ENCODE measurements around the gene IRF2.

IRF2 gene

DNA sequence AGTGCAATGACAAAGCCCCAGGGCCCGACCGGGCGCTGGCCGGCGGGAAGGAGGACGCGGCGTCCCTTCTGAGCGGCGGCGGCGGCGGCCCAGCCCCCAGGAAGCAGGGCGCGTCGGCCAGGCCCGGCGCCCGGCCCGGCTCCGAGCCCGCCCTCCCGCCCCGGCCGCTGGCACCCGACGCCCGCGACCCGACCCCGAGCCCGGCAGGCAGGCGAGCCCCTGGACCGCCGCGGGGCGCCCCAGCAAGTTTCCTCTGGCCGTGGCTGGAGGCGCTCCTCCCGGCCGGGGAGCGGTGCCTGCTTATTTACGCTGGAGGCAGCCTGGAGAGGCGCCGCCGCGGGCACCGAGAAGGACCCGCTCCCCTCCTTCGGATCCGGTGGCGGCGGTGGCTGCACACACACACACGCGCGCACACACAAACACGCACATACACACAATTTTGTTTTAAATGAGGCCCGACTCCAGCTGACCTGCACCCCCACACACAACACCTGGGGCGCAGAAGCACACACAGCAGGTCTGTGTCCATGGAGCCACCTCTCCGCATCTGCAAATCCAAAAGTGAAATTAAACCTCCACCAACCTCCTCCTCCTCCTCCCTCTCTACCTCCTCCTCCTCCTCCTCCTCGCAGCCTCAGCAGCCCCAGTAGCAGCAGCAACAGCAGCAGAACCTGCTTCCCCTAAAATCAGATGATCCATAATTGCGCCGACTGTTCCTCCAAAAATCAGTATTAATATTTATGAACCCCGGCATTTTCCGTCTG, 669 bp downstream of the IRF2 start:
- peak; percentile 76 for DNase-seq (ENCODE audit: low spot score)

DNA sequence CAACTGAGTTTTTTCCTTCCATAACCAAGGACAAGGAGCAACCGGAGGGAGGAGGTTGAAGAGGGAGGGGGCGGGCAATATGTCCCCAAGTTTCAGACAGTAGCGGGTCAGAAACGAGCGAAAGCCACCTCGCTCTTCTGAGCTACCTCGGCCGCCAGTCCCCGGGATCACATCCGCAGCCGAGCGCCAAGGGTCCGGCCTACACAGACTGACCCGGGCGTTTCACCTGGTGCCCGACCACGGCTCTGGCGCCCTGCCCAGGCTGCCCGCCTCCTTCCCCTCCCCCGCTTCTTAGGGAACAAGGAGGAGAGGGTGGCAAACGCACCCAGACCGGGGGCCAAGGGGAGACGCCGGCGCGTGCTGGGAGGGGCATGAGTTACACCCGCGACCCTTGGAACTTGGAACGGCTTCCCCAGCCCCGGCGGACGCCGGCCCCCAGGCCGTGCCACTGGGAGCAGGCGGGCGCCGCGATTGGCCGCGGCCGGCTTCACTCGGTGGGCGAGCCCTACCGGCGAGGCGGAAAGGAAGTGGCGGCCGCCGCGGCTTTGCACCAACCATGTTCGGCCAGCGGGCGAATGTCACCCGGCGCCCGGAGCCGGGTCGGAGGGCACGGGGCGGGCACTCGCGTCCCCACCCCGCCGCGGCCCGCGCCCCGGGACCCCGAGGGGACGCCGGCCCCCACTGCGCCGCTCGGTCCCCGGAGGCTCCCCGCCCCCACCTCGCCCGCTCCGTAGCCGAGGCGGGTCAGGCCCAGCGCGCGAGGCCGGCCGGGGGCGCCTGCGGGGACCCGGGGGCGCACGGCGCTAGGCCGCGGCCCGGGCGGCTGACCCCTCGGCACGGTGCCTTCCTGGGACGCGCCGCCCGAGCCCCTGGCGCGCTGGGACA, 1.5 kb downstream of the IRF2 start:
- DNase-seq (ENCODE audit: low spot score), result peak; percentile 85

DNA sequence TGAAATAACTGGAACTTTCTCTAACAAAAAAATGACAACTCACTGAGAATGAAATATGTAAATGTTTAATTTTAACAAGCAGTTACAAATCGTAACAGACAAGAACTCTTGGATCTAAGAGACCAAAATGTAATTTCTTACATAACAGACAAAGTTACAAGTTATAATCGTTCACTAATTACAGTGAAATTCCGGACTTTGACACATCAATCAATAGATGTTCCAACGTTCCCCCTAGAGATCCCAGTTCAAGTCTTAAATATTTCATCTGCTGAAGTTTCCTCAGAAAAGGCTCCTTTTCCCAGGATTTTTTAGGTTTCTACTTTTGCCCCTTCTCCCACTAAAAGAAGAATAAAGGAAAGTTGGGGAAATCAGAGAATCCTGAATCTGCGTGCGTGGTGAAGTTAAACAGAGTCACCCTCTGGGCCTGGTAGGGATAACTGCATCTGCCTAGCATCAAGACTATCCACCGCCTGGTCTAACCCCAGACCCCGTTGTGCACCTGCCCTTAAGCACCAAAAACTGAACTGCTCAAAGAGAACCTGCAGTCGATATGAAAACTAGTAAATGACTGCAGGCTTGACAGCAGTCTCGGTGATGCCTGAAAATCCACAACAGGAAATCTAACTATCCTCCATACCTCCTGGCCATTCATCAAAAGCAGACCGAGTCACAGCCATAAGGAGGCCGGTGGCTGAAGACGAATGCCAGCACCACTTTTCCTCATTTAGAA, 2.3 kb downstream of the IRF2 start:
- no peak for DNase-seq (ENCODE audit: low spot score)

DNA sequence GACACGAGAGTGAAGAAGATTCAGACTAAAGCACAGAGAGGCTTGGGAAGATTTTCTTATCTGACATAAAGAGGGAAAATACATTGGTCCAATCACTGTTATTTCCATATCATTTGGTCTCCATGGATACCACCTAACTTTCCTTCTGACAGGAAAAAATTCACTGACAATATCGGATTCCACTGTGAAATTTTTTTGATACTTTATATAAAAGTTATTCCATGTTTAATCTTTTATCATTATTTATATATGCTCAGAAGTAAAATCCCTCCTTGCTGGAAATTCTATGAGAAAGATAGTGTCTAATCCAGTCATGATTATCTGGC, 3.6 kb downstream of the IRF2 start:
- no peak for DNase-seq (ENCODE audit: low spot score)

DNA sequence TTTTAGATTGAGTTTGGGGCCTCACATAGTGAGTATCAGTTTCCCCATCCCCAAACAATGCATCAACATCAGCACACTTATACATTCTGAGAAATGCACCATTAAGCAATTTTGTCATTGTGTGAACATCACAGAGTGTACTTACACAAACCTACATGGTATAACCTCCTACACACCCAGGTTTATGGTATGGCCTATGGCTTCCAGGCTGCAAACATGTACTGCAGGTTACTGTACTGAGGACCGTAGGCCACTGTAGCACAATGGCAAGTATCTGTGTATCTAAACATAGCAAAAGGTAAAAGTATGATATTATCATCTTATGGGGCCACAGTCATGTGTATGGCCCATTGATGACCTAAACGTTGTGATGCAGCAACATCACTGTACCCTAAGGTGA, 7.7 kb downstream of the IRF2 start:
- DNase-seq (ENCODE audit: low spot score), result no peak

DNA sequence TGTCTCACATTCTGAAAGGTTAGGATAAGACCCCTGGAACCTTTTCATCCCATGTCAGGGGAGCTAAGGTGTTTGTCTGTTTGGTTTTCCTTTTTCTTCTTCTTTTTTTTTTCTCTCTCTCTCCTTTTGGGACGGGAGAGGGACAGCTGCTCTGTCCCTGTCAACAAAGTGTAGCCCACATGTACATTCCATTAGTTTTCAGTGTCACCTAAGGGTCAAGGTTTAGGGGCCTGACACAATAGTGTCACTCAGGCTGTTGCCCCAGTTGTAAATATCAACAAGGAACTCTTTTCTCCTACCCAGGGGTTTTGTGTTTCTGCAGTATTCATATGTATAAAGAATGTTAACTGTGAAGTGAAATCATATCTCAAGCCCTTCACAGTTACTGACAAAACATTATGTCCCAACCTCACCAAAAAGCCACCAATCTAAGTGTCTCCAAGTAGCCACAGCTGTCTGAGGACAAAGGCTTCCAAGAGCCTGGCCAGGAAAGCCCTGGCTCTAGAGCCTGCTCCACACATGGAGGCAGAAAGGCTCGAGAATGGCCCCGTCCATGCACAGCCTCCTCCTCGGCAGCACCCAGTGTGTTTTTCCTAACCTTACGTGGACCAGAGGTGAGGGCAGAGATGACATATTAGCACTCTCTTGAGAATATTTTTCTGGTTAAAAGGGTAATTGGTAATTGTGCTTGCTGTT, 9.4 kb downstream of the IRF2 start:
- no peak for DNase-seq (ENCODE audit: low spot score)

DNA sequence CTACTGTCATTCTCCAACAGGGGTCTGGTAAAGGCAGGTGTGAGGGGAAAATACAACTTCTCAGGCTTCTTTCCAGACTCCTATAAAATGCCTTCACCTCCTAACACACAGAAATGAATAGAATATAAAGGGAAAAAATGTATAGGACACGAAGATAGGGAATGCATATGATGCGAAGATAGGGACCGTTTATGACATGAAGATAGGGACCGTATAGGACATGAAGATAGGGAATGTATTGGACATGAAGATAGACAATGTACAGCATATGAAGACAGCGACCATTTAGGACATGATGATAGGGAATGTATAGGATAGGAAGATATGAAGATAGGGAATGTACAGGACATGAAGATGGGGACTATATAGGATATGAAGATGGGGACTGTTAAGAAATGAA, 10.5 kb downstream of the IRF2 start:
- no peak for DNase-seq (ENCODE audit: low spot score)

DNA sequence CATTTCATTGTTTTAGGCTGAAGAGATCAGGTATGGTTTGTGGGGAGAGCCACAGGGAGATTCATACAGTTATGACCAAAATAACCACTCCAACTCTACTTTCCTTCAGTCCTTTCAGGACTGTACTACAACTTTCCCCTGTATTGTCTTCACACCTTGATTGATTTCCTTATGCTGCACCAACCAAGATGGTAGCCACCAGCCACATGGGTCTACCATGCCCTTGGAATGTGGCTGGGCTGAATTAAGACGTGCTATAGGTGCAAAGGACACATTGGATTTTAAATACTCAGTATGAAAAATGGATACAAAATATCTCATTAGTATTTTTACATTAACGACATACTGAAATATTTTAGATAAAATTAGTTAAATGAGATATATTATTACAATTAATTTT, 11.2 kb downstream of the IRF2 start:
- DNase-seq (ENCODE audit: low spot score), result no peak

DNA sequence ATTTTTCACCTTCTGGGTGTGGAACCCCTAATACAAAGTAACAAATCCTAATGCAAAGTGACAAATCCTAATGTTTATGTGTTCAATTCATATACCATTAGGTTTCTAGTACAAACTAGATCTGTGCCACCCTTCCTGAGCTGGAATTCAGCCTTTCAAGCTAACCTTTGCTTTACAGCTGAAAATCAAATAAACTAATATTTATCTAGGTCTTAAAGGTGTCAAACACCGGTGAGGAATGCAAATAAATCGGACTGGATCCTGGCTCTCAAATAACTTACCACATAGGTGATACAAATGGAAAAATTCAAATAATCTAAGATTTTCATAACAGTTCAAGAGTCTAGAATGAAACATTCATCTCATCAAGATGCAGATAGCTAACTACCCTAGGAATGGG, 11.6 kb downstream of the IRF2 start:
- no peak for DNase-seq (ENCODE audit: low spot score)

DNA sequence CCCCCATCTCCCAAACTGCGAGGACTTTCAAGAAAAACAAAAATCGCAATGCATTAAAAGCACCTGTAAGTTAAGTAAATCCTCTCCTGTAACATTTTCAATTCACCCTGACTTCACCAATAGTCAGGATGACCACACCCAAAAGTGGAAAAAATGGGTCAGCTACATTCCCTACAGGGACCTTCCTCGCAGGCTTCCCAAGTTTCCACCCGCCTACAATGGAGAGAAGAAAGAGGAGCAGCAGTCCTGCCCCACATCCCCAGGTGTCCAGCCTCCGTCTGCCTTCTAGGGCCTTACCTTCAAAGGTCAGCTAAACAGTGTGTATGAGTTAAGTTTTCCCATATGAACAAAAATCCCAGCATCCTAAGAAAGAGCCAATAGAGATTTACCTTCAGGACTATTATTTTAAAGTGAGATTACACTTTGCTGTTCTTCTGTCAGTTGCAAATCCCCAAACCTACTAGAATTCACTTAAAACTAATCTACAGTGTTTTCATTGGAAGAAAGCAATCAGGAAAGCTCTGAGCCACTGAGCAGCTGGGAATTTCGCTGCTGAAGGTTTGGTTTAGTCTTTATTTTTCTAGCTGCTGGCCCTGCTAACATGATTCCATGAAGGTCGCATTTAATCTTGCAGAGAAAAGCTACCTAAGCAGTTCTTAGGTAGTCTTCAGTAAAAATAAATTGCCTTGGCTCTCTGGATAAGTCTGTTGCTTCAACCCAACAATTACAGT, 12.5 kb downstream of the IRF2 start:
- no peak for DNase-seq (ENCODE audit: low spot score)

DNA sequence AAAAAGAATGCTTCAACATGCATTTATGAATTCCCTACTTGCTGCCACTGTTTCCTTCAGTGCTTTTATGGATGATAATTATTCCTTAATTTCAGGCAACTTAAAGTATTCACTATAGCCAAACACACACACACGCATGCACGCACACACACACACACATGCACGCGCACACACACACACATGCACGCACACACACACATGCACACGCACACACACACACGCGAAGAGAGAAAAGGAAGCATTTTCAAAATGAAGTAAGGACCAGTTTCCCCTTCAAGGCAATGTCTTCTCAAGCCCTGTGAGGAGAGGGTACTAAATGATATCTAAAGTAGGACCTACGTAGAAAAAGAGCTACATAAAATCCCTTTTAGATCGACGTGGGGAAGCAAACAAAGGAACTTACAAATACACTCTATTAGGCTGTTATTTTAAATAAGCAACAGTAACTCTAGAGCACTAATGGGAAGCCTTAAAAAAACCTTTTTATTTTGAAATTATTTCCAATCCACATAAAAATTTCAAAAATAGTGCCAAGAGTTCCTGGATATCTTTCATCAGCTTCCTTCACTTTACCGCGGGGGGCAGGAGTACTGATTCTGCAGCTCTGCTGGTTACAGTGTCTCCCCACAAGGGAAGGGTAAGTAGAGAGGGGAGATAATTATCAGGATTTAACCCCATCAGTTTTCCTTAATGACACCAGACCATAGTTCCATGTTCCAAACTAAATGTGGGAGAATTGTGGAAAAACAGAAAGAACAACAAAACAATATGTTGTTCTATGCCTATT, 13.7 kb downstream of the IRF2 start:
- DNase-seq (ENCODE audit: low spot score), result no peak

DNA sequence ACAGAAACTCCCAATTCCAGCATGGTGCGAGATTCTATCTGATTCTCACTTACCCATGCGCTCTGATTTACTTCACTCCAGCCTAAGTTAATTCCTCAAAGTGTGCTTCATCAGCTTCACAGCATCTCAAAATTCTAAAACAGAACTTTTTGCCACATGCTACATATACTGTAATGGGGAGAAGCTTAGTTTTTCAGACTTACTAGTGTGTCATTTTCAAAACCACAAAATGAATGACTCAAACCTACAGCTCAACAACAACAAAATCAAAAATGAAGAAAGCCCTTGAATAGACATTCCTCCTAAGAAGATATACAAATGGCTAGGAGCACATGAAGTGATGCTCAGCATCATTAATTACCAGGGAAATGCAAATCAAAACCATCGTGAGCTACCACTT, 14.9 kb downstream of the IRF2 start:
- no peak for DNase-seq (ENCODE audit: low spot score)

DNA sequence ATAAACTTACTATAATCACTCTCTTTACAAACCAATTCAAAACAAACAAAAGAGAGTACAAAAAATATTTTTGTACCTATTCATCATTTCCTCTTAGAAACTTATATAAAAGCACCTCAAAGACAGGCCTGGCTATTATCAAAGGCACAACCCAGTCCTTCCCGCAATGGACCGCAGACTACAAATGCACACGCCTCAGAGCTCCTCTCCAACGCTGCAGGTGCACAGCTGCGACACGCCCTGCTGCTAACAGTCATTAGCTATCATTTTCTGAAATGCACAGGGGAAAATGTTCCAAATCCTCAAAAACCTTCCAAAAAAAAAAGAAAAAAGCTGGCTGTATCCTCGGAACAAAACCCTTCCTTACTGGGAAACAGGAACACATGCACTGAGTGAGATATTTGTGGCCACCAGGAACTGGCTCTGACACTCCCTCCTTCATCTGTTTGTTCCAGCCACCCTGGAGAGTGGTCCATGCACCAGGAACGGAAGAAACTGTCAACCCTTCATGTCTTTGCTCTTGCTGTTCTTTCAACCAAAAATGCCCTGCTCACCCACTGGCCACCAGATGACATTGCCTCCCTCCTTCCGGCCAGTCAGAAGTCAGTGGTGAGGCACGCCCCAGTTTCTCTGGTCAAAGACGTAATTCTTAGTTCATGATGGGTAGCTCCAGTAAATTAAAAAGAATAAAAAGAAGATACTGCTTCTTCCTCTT, 16.7 kb downstream of the IRF2 start:
- DNase-seq (ENCODE audit: low spot score), result no peak

DNA sequence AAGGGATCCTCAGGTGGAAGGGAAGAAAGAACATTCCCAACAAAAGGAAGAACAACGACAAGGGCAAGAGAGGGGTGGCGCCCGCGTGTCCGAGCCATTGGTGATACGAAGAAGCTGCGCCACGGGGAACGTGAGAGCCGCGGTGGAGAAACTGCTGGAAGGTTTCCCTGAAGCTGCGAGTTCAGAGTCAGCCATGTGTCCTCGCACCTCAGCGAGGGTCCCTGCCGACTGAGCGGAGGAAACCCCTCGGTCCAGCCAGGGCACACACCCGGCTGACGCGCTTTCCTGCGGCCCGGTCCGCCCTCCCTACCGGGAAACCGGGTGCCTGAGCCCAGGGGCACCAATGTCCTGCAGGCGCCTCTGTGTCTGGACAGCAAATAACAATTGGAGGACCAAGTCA, 18.0 kb downstream of the IRF2 start:
- DNase-seq (ENCODE audit: low spot score), result no peak

DNA sequence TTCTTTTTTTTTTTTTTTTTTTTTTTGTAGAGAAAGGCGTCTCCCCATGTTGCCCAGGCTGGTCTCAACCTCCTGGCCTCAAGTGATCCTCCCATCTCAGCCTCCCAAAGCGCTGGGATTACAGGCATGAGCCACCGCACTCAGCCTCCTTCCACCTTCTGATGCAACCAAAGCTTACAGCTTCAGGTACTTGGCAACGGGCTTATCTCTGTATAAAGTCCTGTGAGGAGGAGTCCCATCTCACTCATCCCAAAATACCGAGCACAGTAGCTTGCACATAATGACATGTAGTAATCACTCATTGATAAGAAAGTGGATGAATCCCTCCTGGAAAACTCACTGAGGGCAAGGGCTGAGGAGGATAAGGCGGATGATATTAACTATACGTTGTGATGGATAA, 19.1 kb downstream of the IRF2 start:
- DNase-seq (ENCODE audit: low spot score), result no peak

DNA sequence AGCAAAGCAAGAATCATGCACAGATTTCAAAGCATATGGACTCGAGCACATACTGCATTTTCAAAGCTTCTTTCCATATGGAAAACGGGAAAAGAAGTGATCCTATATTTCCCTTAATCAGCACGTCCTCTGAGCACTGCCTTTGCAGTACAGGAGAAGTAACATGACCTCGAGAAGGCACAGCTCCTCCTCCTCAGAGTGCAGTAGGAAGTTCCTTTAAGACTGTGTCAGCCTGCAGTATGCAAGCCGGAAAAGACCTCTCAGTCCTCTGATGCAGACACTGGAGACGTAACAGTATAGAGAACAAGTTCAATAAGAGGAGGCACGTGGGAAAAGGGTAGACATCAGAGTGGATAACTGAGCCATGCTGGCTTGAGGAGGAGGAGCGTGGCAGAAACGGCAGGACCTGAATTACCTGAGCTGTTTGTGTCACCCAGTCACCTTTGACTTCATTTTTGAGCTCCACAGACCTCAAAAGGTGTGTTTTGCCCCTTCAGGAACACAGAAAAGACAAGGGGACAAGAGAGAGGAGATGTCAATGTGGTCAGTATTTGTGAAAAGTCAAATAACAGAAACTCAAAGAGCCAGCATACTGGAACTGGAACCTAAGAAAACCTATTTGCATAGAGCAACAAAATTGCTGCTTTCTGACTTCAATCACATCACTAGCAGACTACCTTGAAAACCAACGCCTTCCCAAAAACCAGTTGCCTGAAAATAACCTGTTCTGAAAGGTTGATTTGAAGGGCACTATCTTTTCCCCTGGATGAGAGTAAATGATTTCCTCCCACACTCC, 20.8 kb downstream of the IRF2 start:
- DNase-seq (ENCODE audit: low spot score), result no peak

DNA sequence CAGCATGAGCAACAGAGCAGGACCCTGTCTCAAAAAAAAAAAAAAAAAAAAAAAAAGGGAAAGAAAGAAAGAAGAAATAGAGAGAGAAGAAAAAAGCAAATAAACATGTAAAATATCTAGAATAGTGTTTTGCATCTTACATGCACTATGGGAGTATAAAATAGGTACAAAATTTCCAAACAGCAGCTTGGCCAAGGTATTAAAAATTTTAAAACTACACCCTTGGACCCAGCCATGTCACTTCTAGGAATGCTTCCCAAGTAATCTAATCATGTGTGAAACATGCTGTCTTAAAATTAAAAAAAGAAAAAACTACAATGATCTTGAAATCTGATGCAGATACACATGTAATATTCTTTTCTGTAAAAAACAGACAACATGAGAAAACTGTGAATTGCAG, 21.6 kb downstream of the IRF2 start:
- no peak for DNase-seq (ENCODE audit: low spot score)

DNA sequence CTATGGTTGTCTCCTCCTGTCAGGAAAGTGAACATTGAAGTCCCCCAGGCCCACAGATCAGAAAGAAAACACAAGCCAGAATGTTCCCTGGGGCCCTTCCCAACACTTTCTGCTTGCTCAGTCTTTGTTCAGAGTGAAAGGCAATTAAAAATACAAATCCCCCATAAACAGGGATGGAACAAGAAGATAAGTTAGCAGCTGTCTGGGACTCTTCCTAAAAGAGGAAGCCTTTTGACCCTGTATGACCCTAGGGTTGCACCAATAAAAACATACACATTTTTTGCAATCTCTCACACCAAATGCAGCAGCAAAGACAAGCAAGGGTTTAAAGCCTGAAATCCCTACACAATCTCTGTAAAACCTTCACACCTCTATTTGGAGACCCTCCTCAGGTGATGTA, 22.6 kb downstream of the IRF2 start:
- DNase-seq (ENCODE audit: low spot score), result no peak

All from ecto neural progenitor cell (in vitro differentiated cells).